ENCODE measurements around the gene AUH. TPM values are rescaled to one million over a fixed set of nuclear protein-coding genes. Genes with fewer than 3 reads are reported as not detected.

AUH gene
- total and polyA plus RNA-seq, 10 of the 15 experiments (the other 5 are each of a cell fraction or from before 2014, with no cell fraction given) = 1.7 to 7.3 (median 4.6) TPM

- TF ChIP-seq, protein P1, sequence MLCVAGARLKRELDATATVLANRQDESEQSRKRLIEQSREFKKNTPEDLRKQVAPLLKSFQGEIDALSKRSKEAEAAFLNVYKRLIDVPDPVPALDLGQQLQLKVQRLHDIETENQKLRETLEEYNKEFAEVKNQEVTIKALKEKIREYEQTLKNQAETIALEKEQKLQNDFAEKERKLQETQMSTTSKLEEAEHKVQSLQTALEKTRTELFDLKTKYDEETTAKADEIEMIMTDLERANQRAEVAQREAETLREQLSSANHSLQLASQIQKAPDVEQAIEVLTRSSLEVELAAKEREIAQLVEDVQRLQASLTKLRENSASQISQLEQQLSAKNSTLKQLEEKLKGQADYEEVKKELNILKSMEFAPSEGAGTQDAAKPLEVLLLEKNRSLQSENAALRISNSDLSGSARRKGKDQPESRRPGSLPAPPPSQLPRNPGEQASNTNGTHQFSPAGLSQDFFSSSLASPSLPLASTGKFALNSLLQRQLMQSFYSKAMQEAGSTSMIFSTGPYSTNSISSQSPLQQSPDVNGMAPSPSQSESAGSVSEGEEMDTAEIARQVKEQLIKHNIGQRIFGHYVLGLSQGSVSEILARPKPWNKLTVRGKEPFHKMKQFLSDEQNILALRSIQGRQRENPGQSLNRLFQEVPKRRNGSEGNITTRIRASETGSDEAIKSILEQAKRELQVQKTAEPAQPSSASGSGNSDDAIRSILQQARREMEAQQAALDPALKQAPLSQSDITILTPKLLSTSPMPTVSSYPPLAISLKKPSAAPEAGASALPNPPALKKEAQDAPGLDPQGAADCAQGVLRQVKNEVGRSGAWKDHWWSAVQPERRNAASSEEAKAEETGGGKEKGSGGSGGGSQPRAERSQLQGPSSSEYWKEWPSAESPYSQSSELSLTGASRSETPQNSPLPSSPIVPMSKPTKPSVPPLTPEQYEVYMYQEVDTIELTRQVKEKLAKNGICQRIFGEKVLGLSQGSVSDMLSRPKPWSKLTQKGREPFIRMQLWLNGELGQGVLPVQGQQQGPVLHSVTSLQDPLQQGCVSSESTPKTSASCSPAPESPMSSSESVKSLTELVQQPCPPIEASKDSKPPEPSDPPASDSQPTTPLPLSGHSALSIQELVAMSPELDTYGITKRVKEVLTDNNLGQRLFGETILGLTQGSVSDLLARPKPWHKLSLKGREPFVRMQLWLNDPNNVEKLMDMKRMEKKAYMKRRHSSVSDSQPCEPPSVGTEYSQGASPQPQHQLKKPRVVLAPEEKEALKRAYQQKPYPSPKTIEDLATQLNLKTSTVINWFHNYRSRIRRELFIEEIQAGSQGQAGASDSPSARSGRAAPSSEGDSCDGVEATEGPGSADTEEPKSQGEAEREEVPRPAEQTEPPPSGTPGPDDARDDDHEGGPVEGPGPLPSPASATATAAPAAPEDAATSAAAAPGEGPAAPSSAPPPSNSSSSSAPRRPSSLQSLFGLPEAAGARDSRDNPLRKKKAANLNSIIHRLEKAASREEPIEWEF (IDR thresholded peaks at IDR 0.05; ENCODE audit: insufficient replicate concordance, low read depth, low read length) = no peak
- TF ChIP-seq POLR2A (IDR thresholded peaks at IDR 0.05; ENCODE audit: low read depth, low read length) = no peak
- TF ChIP-seq NBN (IDR thresholded peaks at IDR 0.05) = no peak
- TF ChIP-seq, protein P2, sequence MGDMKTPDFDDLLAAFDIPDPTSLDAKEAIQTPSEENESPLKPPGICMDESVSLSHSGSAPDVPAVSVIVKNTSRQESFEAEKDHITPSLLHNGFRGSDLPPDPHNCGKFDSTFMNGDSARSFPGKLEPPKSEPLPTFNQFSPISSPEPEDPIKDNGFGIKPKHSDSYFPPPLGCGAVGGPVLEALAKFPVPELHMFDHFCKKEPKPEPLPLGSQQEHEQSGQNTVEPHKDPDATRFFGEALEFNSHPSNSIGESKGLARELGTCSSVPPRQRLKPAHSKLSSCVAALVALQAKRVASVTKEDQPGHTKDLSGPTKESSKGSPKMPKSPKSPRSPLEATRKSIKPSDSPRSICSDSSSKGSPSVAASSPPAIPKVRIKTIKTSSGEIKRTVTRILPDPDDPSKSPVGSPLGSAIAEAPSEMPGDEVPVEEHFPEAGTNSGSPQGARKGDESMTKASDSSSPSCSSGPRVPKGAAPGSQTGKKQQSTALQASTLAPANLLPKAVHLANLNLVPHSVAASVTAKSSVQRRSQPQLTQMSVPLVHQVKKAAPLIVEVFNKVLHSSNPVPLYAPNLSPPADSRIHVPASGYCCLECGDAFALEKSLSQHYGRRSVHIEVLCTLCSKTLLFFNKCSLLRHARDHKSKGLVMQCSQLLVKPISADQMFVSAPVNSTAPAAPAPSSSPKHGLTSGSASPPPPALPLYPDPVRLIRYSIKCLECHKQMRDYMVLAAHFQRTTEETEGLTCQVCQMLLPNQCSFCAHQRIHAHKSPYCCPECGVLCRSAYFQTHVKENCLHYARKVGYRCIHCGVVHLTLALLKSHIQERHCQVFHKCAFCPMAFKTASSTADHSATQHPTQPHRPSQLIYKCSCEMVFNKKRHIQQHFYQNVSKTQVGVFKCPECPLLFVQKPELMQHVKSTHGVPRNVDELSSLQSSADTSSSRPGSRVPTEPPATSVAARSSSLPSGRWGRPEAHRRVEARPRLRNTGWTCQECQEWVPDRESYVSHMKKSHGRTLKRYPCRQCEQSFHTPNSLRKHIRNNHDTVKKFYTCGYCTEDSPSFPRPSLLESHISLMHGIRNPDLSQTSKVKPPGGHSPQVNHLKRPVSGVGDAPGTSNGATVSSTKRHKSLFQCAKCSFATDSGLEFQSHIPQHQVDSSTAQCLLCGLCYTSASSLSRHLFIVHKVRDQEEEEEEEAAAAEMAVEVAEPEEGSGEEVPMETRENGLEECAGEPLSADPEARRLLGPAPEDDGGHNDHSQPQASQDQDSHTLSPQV (IDR thresholded peaks at IDR 0.05) = no peak
- TF ChIP-seq HDGF (IDR thresholded peaks at IDR 0.05) = no peak
- TF ChIP-seq SMC3 (IDR thresholded peaks at IDR 0.05; ENCODE audit: borderline replicate concordance, low read length) = no peak
- no peak for TF ChIP-seq POU2F2 (IDR thresholded peaks at IDR 0.05; ENCODE audit: borderline replicate concordance, low read depth, low read length)
- TF ChIP-seq EZH2 (IDR thresholded peaks at IDR 0.05; ENCODE audit: borderline replicate concordance, control insufficient read depth, low read depth, low read length) = no peak
Observed at GRCh38 chr9:91310037-91310436, 51.7 kb downstream of the AUH start (continued).
